GM19372 (cell line): ENCODE results near the gene SEC63.

Experiments
- ATAC-seq: cut with Tn5 transposase; IDR thresholded peaks from one replicate; pipeline ENCODE4 v1.9.1; 2021; ENCODE audit warnings: mild to moderate bottlenecking, low read depth, moderate library complexity; ENCODE audit not compliant: unreplicated experiment

The SEC63 gene

GRCh38 chr6:107821591-107821990, 136.4 kb downstream of the SEC63 start:
- no peak for ATAC-seq

DNA sequence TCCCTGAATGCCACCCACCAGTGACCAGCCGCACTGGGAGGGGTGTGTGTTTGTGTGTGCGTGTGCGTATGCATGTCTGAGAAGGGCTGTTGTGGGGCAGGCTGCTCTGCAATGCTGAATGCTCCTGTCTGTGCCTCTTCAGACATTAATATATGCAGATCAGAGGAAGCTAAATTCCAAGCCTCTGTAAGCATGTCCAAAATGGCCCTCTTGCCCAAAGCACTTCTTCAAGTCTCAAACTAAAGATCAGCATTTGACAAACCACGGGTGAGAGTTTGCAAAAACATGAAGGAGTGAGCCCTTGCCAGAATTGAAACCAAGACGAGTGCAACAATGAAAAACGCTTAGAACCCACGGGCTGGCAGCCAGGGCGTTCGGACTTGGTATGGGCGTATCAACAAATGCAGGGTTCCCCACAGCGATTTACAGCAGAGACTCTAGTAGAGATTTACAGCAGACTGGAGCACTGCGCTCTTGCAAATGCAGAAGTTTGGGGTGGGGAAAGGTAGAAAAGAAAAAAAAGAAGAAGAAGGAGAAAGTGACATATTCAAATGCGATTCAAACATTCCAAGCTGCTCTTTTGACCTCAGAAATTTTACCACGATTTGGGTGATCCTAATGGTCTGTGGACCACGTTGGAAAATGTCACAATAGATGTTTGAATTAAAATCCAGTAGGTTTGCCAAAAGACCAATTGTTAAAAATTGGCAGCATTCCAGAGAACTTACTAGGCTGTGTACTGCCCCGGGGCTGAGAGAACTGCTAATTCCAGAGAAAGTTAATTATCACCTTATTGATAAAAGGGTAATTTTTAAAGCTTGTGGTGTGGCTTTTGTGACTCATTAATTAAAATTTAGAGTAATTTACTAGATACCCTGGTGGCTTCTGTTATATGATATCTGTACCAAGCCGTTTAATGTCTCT, 137.4 kb downstream of the SEC63 start:
- ATAC-seq: no peak

- no peak for ATAC-seq
These were observed 138.1 kb downstream of the SEC63 start for GRCh38 chr6:107819964-107820337.

DNA sequence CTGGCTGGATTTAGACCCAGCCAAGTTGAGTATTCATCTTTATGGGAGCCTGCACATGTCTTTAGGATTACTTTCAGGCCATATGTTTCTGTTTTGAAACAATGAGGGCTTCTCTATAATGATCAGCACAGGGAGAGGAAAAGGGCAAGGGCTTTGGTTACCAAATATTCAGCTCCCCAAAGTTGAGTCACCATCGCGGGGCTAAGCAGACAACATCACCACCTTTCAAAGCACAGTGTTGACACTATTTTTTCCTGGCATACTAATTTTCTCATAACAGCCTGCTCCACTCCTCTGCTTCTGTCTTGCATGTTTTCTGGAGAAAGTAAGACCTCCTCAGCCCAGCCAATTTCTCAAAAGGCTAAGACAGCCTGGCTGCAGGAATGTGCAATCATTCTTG, 138.8 kb downstream of the SEC63 start:
- ATAC-seq: no peak

DNA sequence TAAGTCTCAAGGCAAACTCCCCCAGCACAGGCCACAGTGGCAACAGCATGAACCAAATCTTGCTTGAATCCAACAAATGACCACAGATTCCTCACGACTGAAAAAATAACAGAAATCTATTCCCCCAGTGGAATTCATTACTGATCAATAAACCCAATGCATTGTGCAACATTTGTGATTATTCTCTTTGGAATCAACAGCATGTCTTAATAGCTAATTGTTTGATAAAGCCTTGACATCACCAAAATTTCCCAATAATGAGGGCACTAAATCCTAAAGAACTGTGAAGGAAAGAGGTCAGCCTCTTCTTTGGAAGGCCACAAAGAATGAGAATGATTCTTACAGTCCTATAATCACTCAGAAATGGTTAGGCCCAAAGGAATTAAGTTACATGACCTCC, 139.7 kb downstream of the SEC63 start:
- ATAC-seq: no peak

GRCh38 chr6:107817784-107818183, 140.2 kb downstream of the SEC63 start:
- ATAC-seq: no peak
